WTC11 (cell line): ENCODE data around the gene ILKAP. TPM values are rescaled to one million over a fixed set of nuclear protein-coding genes. Genes with fewer than 3 reads are reported as not detected.

Experiments
- ATAC-seq: fragments of 200-7000 bp; cut with Tn5 transposase; 2 replicates; pipeline ENCODE4 v1.10.0; 2021; ENCODE audit warnings: mild to moderate bottlenecking, moderate library complexity
- CTCF ChIA-PET: fragments of 300-600 bp; sonication (Branson Sonifier 250); formaldehyde crosslinking; loops from one replicate; lab custom pipeline; 2021; ENCODE audit warnings: antibody characterized with exemption; lab: Charles Lee
- POLR2A ChIA-PET: fragments of 350-600 bp; sonication (Branson Sonifier 250); formaldehyde crosslinking; loops from one replicate; lab custom pipeline; 2021; ENCODE audit warnings: antibody characterized with exemption; lab: Charles Lee
- DNase-seq: peaks from one replicate; pipeline ENCODE4 v3.0.0; 2021; ENCODE audit warnings: low spot score
- H3K27ac Mint-ChIP-seq: 2 replicates; pipeline ENCODE4 v1.8.0; 2021; ENCODE audit warnings: mixed read lengths
- H3K27me3 Mint-ChIP-seq: 2 replicates; pipeline ENCODE4 v1.8.0; 2021; ENCODE audit warnings: low read depth, mild to moderate bottlenecking, moderate library complexity, mixed read lengths
- H3K36me3 Mint-ChIP-seq: 2 replicates; pipeline ENCODE4 v1.8.0; 2021; ENCODE audit warnings: mixed read lengths
- H3K4me1 Mint-ChIP-seq: 2 replicates; pipeline ENCODE4 v1.8.0; 2022; ENCODE audit warnings: mixed read lengths
- H3K4me3 Mint-ChIP-seq: 2 replicates; pipeline ENCODE4 v1.8.0; 2021; ENCODE audit warnings: mild to moderate bottlenecking, moderate library complexity, mixed read lengths
- H3K9me3 Mint-ChIP-seq: 2 replicates; pipeline ENCODE4 v1.8.0; 2021; ENCODE audit warnings: mixed read lengths
- CTCF ChIP-seq: fragments of 200-600 bp; IDR thresholded peaks from 2 replicates; pipeline ENCODE4 v1.8.0; 2022; ENCODE audit warnings: antibody characterized with exemption
- JUN ChIP-seq: sonication (generic); formaldehyde crosslinking; IDR thresholded peaks from 2 replicates; pipeline ENCODE4 v1.8.0; 2023; ENCODE audit warnings: mild to moderate bottlenecking, missing genetic modification reagents
- KAT7 ChIP-seq: sonication (generic); formaldehyde crosslinking; IDR thresholded peaks from 2 replicates; pipeline ENCODE4 v1.8.1; 2023; ENCODE audit warnings: missing genetic modification reagents, mild to moderate bottlenecking, borderline replicate concordance
- ZNF281 ChIP-seq: sonication (generic); formaldehyde crosslinking; IDR thresholded peaks from 2 replicates; pipeline ENCODE4 v1.8.0; 2023; ENCODE audit warnings: mild to moderate bottlenecking, missing genetic modification reagents
- total RNA-seq: library from RNA; stranded (reverse); gene quantifications from 3 replicates; pipeline ENCODE4 v1.2.3, GENCODE V29; 2021
- TF ChIP-seq, protein P1 (sequence below): sonication (generic); formaldehyde crosslinking; IDR thresholded peaks from 2 replicates; pipeline ENCODE4 v1.8.1; 2022; ENCODE audit warnings: low read depth, mild to moderate bottlenecking, moderate library complexity, missing genetic modification reagents, borderline replicate concordance
- TF ChIP-seq, protein P2 (sequence below): sonication (generic); formaldehyde crosslinking; conservative IDR thresholded peaks from 2 replicates; pipeline ENCODE4 v1.8.1; 2023; ENCODE audit warnings: mild to moderate bottlenecking, low read depth, missing genetic modification reagents, moderate library complexity

ILKAP gene
- total RNA-seq, 1 experiment from 2014 or later = 32.7 TPM

GRCh38 chr2:238243496-238244076 is 40.1 kb upstream of the ILKAP start (continued):
- TF ChIP-seq, protein P1, sequence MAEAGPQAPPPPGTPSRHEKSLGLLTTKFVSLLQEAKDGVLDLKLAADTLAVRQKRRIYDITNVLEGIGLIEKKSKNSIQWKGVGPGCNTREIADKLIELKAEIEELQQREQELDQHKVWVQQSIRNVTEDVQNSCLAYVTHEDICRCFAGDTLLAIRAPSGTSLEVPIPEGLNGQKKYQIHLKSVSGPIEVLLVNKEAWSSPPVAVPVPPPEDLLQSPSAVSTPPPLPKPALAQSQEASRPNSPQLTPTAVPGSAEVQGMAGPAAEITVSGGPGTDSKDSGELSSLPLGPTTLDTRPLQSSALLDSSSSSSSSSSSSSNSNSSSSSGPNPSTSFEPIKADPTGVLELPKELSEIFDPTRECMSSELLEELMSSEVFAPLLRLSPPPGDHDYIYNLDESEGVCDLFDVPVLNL = no peak
- TF ChIP-seq, all 79 proteins: peak for 0

- Mint-ChIP-seq H3K27me3 (peaks cover 23% of the 10 kb centered on the region), H3K36me3 (peaks cover 9% of the 10 kb centered on the region), H3K4me3 (no peak overlapping the region), H3K4me1 (peaks cover 16% of the 10 kb centered on the region), H3K27ac (no peak overlapping the region), H3K9me3 (no peaks in the 10 kb centered on the region)
- ChIA-PET CTCF (interaction anchor here (0.8 to 2.4 kb wide), 6 partner anchors 12 to 41 kb away, joined by 3 to 28 read pairs (median 6); no protein-coding TSS in a partner anchor), POLR2A (no interaction called here)
- no peak for DNase-seq
- TF ChIP-seq KAT7 (CRISPR knock-in tag) = no peak
- TF ChIP-seq, protein P2, sequence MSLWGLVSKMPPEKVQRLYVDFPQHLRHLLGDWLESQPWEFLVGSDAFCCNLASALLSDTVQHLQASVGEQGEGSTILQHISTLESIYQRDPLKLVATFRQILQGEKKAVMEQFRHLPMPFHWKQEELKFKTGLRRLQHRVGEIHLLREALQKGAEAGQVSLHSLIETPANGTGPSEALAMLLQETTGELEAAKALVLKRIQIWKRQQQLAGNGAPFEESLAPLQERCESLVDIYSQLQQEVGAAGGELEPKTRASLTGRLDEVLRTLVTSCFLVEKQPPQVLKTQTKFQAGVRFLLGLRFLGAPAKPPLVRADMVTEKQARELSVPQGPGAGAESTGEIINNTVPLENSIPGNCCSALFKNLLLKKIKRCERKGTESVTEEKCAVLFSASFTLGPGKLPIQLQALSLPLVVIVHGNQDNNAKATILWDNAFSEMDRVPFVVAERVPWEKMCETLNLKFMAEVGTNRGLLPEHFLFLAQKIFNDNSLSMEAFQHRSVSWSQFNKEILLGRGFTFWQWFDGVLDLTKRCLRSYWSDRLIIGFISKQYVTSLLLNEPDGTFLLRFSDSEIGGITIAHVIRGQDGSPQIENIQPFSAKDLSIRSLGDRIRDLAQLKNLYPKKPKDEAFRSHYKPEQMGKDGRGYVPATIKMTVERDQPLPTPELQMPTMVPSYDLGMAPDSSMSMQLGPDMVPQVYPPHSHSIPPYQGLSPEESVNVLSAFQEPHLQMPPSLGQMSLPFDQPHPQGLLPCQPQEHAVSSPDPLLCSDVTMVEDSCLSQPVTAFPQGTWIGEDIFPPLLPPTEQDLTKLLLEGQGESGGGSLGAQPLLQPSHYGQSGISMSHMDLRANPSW (CRISPR knock-in tag) = no peak
- no peak for TF ChIP-seq CTCF
- TF ChIP-seq ZNF281 (CRISPR knock-in tag) = no peak
- ATAC-seq = no peak
Observed at GRCh38 chr2:238242731-238243495, 39.4 kb upstream of the ILKAP start.

GRCh38 chr2:238241970-238242369 is 38.5 kb upstream of the ILKAP start:
- Mint-ChIP-seq H3K27me3 (peaks cover 33% of the 10 kb centered on the region), H3K27ac (no peak overlapping the region), H3K9me3 (no peaks in the 10 kb centered on the region), H3K4me3 (peak overlapping the region; percentile 58), H3K4me1 (peaks cover 16% of the 10 kb centered on the region), H3K36me3 (peaks cover 10% of the 10 kb centered on the region)
- ChIA-PET POLR2A (no interaction called here), CTCF (interaction anchor here (0.6 to 3.3 kb wide), 4 partner anchors 14 to 377 kb away, joined by 3 to 28 read pairs (median 15); no protein-coding TSS in a partner anchor)
- DNase-seq (no peak), ATAC-seq (no peak)
- no peak for TF ChIP-seq JUN (CRISPR knock-in tag)
